Glomerular visceral epithelial cell (primary cell): ENCODE results near the gene PEPD.

Source experiments
- DNase-seq: peaks from one replicate; pipeline ENCODE4 v3.0.0-alpha.2; 2016; ENCODE audit errors: extremely low spot score

PEPD gene

GRCh38 chr19:33440241-33440640, 81.3 kb downstream of the PEPD start:
- no peak for DNase-seq

DNA sequence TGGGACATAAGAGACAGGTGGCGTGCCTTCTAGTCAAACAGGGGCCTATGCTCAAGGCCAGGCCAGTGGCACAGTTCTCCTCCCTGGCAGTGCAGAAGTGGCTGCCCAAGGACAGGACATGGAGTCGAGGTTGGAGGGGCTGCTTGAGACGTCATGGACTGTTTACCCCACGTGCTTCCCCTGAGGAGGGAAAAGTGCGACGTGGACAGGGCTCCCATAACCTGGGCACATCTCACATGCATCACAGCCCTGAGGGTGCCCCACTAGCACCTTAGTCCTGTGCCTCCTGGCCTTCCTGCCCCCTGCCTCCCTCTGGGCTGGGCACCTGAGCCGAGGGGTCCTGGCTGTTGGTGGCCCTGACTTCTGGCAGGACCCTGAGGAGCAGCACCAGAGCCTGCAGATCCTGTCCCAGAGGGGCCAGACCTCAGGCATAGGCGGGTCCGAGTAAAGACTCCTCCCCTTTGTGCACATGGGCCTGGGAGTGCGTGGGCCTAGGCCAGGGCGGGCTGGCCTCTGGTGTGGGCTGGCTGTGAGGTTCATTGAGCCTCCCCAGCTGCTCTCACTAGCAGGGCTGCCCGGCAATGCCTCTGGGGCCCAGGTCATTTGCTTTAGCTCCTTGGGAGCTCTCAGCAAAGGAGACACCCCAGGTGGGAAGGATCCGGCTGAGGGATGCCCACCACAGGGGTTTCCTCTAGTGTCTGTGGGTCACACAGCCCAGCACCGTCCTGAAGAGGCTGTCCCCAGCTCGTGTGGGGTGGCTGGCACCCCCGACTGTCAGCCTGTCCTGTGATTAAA, 82.4 kb downstream of the PEPD start:
- DNase-seq = no peak

GRCh38 chr19:33437821-33438671, 83.5 kb downstream of the PEPD start:
- no peak for DNase-seq

DNA sequence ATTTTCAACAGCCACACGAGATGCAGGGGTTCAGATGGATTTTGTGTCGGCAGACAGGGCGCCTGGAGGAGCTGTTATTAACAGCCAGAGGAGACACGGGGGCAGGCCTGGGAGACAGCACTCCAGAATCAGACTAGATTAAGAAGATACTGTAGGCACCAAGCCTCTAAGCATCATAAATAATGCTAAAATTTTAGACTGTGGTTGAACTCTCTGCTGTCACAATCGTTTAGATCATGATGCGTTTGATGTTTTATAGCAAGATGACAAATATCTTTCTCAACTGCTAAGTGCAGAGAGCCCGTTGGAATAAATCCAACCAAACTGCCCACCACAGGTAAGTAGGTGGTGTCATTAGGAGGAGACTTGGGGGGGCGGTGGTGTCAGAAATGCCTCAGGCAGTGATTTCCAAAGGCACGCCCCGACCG, 84.2 kb downstream of the PEPD start:
- DNase-seq = no peak

DNA sequence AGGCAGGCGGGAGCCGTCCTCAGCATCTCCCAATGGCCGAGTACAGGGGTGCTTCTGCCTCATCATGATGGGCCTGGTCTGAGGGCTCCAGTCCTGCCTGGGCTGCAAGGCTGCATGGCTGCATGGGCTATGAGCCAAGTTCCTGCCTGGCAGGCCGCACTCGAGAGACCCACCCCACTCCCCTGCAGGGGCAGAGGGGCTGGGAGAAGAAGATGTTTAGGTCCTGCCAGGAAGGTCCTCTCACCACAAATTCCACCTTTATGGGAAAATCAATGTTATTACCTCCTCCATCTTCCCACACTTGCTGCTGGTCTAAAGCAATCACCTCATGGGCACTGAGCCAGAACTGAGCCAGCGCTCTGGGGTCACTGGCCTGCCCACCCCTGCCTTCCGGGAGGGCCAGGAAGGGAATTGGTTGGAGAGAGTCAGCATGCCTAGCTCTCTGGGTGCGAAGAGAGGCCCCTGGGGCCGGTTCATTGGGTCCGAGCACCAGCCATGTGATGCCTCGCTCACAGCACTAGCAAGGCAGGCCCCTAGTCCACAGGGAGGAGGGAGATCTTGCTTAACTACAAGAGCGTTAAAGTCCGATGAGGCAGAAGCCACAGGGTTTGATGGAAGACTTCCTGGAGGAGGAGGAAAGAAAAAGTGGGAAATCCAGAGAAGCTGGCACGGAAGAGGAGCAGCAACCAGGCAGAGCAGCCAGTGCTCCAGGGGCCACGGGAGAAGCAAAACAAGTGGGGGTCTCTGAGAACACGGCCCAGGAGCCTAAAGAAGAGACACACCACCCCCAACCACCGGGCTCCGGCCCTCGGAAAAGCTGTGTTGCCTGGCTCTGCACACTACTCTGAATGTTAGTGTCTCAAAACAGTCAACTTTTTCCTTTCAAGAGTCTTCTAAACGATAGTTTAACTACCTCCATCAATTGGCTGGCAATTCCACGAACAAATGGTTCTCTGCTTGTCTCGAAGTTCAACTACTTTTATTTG, 84.9 kb downstream of the PEPD start:
- DNase-seq = no peak

GRCh38 chr19:33435706-33436359, 85.8 kb downstream of the PEPD start:
- no peak for DNase-seq

GRCh38 chr19:33434886-33435705, 86.5 kb downstream of the PEPD start:
- DNase-seq = peak; percentile 17

- no peak for DNase-seq
These were observed 87.3 kb downstream of the PEPD start for GRCh38 chr19:33434069-33434885.

GRCh38 chr19:33432446-33433170, 89.0 kb downstream of the PEPD start:
- no peak for DNase-seq

DNA sequence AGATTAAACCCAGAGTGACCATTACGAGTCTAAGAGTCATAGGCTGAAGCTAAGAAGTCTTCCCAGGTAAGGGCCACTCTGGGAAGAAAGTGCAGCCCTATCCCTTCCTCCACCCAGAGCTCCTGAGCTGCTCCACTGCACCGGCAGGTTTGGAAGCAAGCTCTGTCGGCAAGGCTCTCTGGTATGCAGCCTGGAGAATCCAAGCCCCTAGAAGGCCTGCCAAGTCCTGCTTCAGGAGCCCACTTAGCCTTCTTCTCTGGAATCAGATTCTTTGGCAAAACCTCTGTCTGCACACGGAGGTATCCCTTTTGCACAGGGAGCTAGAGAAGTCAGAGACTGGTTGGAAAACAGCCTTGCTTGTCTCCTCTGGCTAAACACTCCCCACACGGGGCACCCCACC, 89.6 kb downstream of the PEPD start:
- no peak for DNase-seq

DNA sequence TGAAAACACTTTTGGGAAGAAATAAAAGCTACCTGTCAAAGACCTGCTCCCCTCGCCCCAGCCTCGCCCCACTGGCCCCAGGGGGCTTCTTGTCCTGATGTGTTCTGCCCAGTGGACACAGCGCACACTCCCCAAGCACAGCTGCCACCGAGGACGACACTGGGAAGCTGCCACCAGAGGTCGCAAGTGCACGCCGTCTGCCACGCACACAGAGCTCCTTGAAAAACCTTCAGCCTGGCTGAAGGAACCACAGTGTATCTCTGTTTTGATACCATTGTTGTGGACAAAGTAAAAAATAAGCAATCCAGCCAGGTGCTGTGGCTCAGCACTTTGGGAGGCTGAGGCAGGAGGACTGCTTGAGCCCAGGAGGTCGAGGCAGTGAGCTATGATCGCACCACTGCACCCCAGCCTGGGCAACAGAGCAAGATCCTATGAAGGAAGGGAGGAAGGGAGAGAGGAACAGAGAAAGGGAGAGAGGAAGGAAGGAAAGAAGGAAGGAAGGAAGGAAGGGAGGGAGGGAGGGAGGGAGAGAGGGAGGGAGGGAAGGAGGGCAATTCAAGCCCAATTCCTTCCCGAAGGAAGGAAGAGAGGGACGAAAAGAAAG, 90.8 kb downstream of the PEPD start:
- DNase-seq = peak; percentile 55

DNA sequence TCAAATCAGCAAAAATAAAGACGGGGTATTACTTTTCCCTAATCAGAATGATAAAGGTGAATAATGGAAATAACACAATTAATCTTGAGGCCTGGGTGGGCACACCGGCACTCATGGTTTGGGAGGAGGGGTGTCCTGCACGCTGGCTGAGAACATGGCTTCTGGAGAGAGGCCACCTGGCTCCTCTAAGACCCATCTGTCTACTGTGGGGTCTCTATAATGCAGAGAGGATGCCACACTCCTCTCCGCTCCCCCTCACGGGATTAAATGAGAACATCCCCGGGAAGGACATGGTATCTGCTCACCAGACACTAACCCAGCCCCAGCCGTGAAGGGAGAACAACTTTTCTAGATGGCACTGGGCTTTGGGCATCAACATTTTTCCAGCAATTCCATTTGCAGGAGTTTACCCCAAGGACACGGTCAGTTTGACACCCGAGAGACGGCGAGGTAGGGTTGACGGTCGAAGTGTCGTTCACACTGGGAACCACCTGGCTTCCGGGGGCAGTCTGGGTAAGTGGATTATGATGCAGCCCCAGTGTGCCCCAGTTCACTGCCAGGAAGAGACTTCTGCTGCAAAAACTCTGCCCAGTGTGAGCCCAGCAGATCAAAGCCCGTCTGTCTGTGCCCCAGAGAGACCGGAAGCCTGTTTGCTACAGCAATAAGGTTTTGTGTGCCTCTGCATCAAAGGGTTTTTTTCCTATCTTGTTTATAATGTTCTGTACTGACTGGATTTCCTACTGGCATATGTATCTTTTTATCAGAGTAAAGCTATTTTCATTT, 91.5 kb downstream of the PEPD start:
- no peak for DNase-seq

- no peak for DNase-seq
These were observed 92.9 kb downstream of the PEPD start for GRCh38 chr19:33428627-33429125.

DNA sequence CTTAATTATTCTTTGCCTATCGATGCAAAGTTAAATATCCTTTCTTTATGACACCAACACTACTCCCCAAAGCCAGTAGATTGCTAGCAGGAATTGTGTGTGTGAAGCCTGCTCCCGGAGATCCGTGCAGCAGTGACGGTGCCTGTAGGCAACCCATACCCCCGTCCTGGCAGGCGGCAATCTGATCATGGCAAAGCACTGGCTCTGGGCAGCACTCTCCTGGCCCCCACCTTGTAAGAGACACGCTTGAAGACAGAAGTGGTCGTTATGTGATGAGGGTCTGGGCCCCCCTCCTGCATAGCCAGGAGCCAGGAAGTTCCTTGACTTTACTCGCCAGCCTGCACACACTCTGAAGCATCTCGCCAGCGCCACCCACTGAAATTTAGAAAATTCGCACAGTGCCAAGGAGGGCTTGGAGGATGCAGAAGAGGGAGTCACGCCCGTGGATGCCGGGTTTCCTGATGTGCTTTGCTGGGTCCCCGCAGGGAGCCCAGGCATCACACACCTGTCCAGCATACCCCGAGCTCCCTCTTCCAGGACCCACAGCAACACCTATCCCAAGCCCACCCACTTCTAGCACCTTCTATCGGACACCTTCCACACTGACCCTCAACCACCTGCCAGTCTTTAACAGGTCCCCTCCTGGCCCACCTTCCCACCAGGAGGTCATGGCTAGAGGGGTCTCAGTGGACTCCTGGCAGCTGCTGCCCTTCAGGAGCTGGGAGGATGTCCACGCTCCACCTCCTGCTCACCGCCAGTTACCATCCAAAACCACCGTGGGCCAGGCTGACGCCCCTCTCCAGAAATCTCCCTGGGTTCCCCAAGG, 93.6 kb downstream of the PEPD start:
- no peak for DNase-seq

- no peak for DNase-seq
These were observed 94.8 kb downstream of the PEPD start for GRCh38 chr19:33426621-33427361.

DNA sequence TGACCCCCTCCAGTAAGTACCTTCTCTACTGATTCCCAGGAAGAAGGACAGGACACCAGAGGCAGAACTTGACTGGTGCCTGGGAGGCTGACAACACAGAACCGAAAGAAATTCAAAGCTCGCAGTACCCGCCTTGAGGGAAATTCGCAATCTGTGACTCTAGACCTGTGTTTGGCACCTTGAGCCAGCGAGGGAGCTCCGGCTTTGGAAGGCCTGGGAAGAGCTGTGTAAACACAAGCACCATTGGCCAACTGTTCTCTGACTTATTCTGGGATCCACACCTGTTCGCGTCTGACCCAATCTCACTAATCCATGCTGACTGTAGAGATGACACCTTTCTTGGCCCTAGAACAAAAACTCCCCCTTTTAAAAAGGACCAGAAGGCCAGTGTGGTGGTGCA, 97.4 kb downstream of the PEPD start:
- no peak for DNase-seq
